H1 (cell line): ENCODE results near the gene GNB1.
"Not testable (repeated sequence)": the region's sequence is repeated elsewhere in the genome, so short reads cannot be mapped to it uniquely, and the experiment has no call there.

Experiments
- CEBPB ChIP-seq: IDR thresholded peaks from 2 replicates; pipeline ENCODE4 v1.6.1; 2012; ENCODE audit warnings: low read depth, low read length
- CTBP2 ChIP-seq: IDR thresholded peaks from 2 replicates; pipeline ENCODE4 v1.7.0; 2011; ENCODE audit warnings: borderline replicate concordance, mild to moderate bottlenecking, moderate library complexity, mixed read lengths, low read length; ENCODE audit not compliant: insufficient read depth, insufficient read length
- CTCF ChIP-seq, 3 experiments: IDR thresholded peaks; 1 replicate in 2 of 3; 2 replicates in 1 of 3; pipeline versions ENCODE4 v1.5.1 to v1.6.1; 2011; ENCODE audit warnings: low read length in 3 of 3, mild to moderate bottlenecking in 3 of 3, inconsistent platforms in 2 of 3, low read depth in 1 of 3, moderate library complexity in 1 of 3; ENCODE audit not compliant: insufficient read depth in 1 of 3; ENCODE audit errors: control extremely low read depth in 1 of 3
- EP300 ChIP-seq, 2 experiments: IDR thresholded peaks; 1 replicate in 1 of 2; 2 replicates in 1 of 2; pipeline ENCODE4 v1.6.1; 2011 to 2012; ENCODE audit warnings: low read depth in 2 of 2, low read length in 2 of 2, mild to moderate bottlenecking in 2 of 2, borderline replicate concordance in 1 of 2, inconsistent platforms in 1 of 2, moderate library complexity in 1 of 2
- MAX ChIP-seq: IDR thresholded peaks from 2 replicates; pipeline ENCODE4 v1.6.1; 2012; ENCODE audit warnings: inconsistent platforms
- POLR2A ChIP-seq, 2 experiments: IDR thresholded peaks; 1 replicate in 1 of 2; 2 replicates in 1 of 2; pipeline ENCODE4 v1.6.1; 2011; ENCODE audit warnings: low read depth in 2 of 2, low read length in 2 of 2, mild to moderate bottlenecking in 2 of 2; ENCODE audit errors: control extremely low read depth in 1 of 2
- RBBP5 ChIP-seq: IDR thresholded peaks from 2 replicates; pipeline ENCODE4 v1.7.1; 2012; ENCODE audit warnings: low read depth, mild to moderate bottlenecking, inconsistent platforms, low read length, moderate library complexity, borderline replicate concordance
- SIN3A ChIP-seq, 2 experiments: IDR thresholded peaks in 1 of 2; conservative IDR thresholded peaks in 1 of 2; 2 replicates each; pipeline ENCODE4 v1.6.1; 2011 to 2012; ENCODE audit warnings: low read length in 2 of 2, improper control_type of control experiment in 1 of 2, low read depth in 1 of 2, mild to moderate bottlenecking in 1 of 2
- SP1 ChIP-seq: IDR thresholded peaks from 2 replicates; pipeline ENCODE4 v1.6.1; 2011; ENCODE audit warnings: low read depth, low read length
- SRF ChIP-seq: IDR thresholded peaks from 2 replicates; pipeline ENCODE4 v1.6.1; 2011; ENCODE audit warnings: mild to moderate bottlenecking, low read depth, low read length, moderate library complexity
- ZNF274 ChIP-seq: IDR thresholded peaks from 2 replicates; pipeline ENCODE4 v1.7.0; 2012; ENCODE audit warnings: low read length, borderline replicate concordance; ENCODE audit errors: extremely low read depth

- not testable (repeated sequence) for TF ChIP-seq CTCF (IDR thresholded peaks at IDR 0.05; ENCODE audit: control extremely low read depth in 1 of 3, insufficient read depth in 1 of 3, low read depth in 1 of 3, low read length in 3 of 3); SP1; EP300 (IDR thresholded peaks at IDR 0.05; ENCODE audit: borderline replicate concordance in 1 of 2, low read depth in 2 of 2, low read length in 2 of 2); SIN3A (conservative IDR thresholded peaks at IDR 0.05 in 1 of 2, IDR thresholded peaks at IDR 0.05 in 1 of 2; ENCODE audit: low read depth in 1 of 2, low read length in 2 of 2); CTBP2; MAX; SRF; ZNF274; CEBPB; POLR2A (IDR thresholded peaks at IDR 0.05; ENCODE audit: control extremely low read depth in 1 of 2, low read depth in 2 of 2, low read length in 2 of 2); RBBP5
These were observed 30.8 kb downstream of the GNB1 start for GRCh38 chr1:1859970-1860697.
